HG03066 (cell line): Measurements from ENCODE around the gene CGB2.
A peak's percentile ranks its signal among the peaks of the same experiment; 100 is the strongest.
"Not testable (repeated sequence)": the region's sequence is repeated elsewhere in the genome, so short reads cannot be mapped to it uniquely, and the experiment has no call there.

ENCODE experiments used
- ATAC-seq: cut with Tn5 transposase; IDR thresholded peaks from one replicate; pipeline ENCODE4 v1.9.1; 2021; ENCODE audit warnings: low read depth; ENCODE audit not compliant: unreplicated experiment

CGB2 gene

GRCh38 chr19:49031642-49032301, at the start of gene CGB2:
CGB2 (plus strand) TSS chr19:49031890; CDS start chr19:49032096, 206 bp downstream.
- ATAC-seq: not testable (repeated sequence)

- ATAC-seq: no peak
Observed at GRCh38 chr19:48982280-48982679, 49.4 kb upstream of the CGB2 start.

GRCh38 chr19:48985711-48986110, 46.0 kb upstream of the CGB2 start:
- ATAC-seq: no peak

- ATAC-seq: no peak
Observed at GRCh38 chr19:48986211-48986610, 45.5 kb upstream of the CGB2 start.

GRCh38 chr19:48987323-48987722, 44.4 kb upstream of the CGB2 start:
- no peak for ATAC-seq

GRCh38 chr19:48988286-48988685, 43.4 kb upstream of the CGB2 start:
- no peak for ATAC-seq

GRCh38 chr19:48988860-48989259, 42.8 kb upstream of the CGB2 start:
- no peak for ATAC-seq

- no peak for ATAC-seq
Observed at GRCh38 chr19:48989701-48990291, 41.9 kb upstream of the CGB2 start.

- no peak for ATAC-seq
Observed at GRCh38 chr19:48990400-48990799, 41.3 kb upstream of the CGB2 start.

- no peak for ATAC-seq
Observed at GRCh38 chr19:48991011-48991609, 40.6 kb upstream of the CGB2 start.

- ATAC-seq: no peak
Observed at GRCh38 chr19:48991873-48992580, 39.7 kb upstream of the CGB2 start.

- peak; percentile 7 for ATAC-seq
Observed at GRCh38 chr19:48992581-48993174, 39.0 kb upstream of the CGB2 start.

- ATAC-seq: peak; percentile 89
Observed at GRCh38 chr19:48993175-48994034, 38.3 kb upstream of the CGB2 start, which contains the start of the genes GYS1 and RUVBL2. GYS1 (minus strand) TSS chr19:48993309; CDS start chr19:48993112, 197 bp downstream. RUVBL2 (plus strand) TSS chr19:48993887; CDS start chr19:48993912, 25 bp downstream.

GRCh38 chr19:48994035-48994386, 37.7 kb upstream of the CGB2 start:
- no peak for ATAC-seq

- no peak for ATAC-seq
Observed at GRCh38 chr19:48997972-48998371, 33.7 kb upstream of the CGB2 start.

- ATAC-seq: no peak
Observed at GRCh38 chr19:48999481-49000325, 32.0 kb upstream of the CGB2 start.

GRCh38 chr19:49004133-49004532, 27.6 kb upstream of the CGB2 start:
- no peak for ATAC-seq

GRCh38 chr19:49004964-49005614, 26.6 kb upstream of the CGB2 start:
- no peak for ATAC-seq

- ATAC-seq: no peak
Observed at GRCh38 chr19:49006905-49007304, 24.8 kb upstream of the CGB2 start.
